ENCODE data around the gene AUH. TPM values are rescaled to one million over a fixed set of nuclear protein-coding genes. Genes with fewer than 3 reads are reported as not detected.

The AUH gene
- polyA plus RNA-seq, 1 donor from 2014 or later, result 42.6 TPM

- H3K36me3 ChIP-seq (ENCODE audit: insufficient read depth, low read length), result no peaks in the 10 kb centered on the region
Observed at GRCh38 chr9:91392435-91392834, 30.7 kb upstream of the AUH start.

GRCh38 chr9:91391818-91392217 lies 30.1 kb upstream of the AUH start:
- no peak overlapping the region for H3K4me2 ChIP-seq (ENCODE audit: low read length)
- no peak overlapping the region for H2AFZ ChIP-seq (ENCODE audit: low read depth, low read length)
- no peak overlapping the region for H3K9ac ChIP-seq (ENCODE audit: low read length)
- no peak overlapping the region for H3K27ac ChIP-seq (ENCODE audit: low read length)
- no peaks in the 10 kb centered on the region for H3K79me2 ChIP-seq (replicated peaks; ENCODE audit: insufficient read depth, low read length)
- H3K9me3 ChIP-seq (ENCODE audit: low read length), result no peaks in the 10 kb centered on the region
- no peaks in the 10 kb centered on the region for H4K20me1 ChIP-seq (ENCODE audit: insufficient read depth)
- H3F3A ChIP-seq (ENCODE audit: insufficient read depth, low read length, poor library complexity, severe bottlenecking), result no peaks in the 10 kb centered on the region
- H3K4me3 ChIP-seq (ENCODE audit: low read length), result no peak overlapping the region
- H3K36me3 ChIP-seq (ENCODE audit: insufficient read depth, low read length), result no peaks in the 10 kb centered on the region
- no peaks in the 10 kb centered on the region for H3K9me2 ChIP-seq (ENCODE audit: insufficient read depth, low read length)
- H3K27me3 ChIP-seq (ENCODE audit: insufficient read depth, low read depth, low read length), result no peaks in the 10 kb centered on the region
- TF ChIP-seq RAD21 (conservative IDR thresholded peaks at IDR 0.05), result no peak
- TF ChIP-seq MXI1 (conservative IDR thresholded peaks at IDR 0.05; ENCODE audit: poor library complexity, severe bottlenecking), result no peak
- TF ChIP-seq CTCF (IDR thresholded peaks at IDR 0.05; ENCODE audit: poor library complexity, severe bottlenecking), result no peak
- TF ChIP-seq REST (IDR thresholded peaks at IDR 0.05; ENCODE audit: borderline replicate concordance), result no peak
- no peak for TF ChIP-seq SMC3 (conservative IDR thresholded peaks at IDR 0.05; ENCODE audit: poor library complexity)
- TF ChIP-seq EP300 (conservative IDR thresholded peaks at IDR 0.05; ENCODE audit: poor library complexity, severe bottlenecking), result no peak
- no peak for TF ChIP-seq POLR2AphosphoS5 (IDR thresholded peaks at IDR 0.05)

More at GRCh38 chr9:91392435-91392834, 30.7 kb upstream of the AUH start:
- no peak overlapping the region for H3K9ac ChIP-seq (ENCODE audit: low read length)
- H3K9me2 ChIP-seq (ENCODE audit: insufficient read depth, low read length), result no peaks in the 10 kb centered on the region
- H3K79me2 ChIP-seq (replicated peaks; ENCODE audit: insufficient read depth, low read length), result no peaks in the 10 kb centered on the region
- no peak overlapping the region for H3K4me2 ChIP-seq (ENCODE audit: low read length)
- no peaks in the 10 kb centered on the region for H3K27me3 ChIP-seq (ENCODE audit: insufficient read depth, low read depth, low read length)
- no peaks in the 10 kb centered on the region for H3F3A ChIP-seq (ENCODE audit: insufficient read depth, low read length, poor library complexity, severe bottlenecking)
- H3K4me3 ChIP-seq (ENCODE audit: low read length), result no peak overlapping the region
- no peak overlapping the region for H2AFZ ChIP-seq (ENCODE audit: low read depth, low read length)
- TF ChIP-seq POLR2AphosphoS5 (IDR thresholded peaks at IDR 0.05), result no peak
- TF ChIP-seq CTCF (IDR thresholded peaks at IDR 0.05; ENCODE audit: poor library complexity, severe bottlenecking), result no peak
- no peak for TF ChIP-seq EP300 (conservative IDR thresholded peaks at IDR 0.05; ENCODE audit: poor library complexity, severe bottlenecking)
- no peak for TF ChIP-seq REST (IDR thresholded peaks at IDR 0.05; ENCODE audit: borderline replicate concordance)
- TF ChIP-seq MXI1 (conservative IDR thresholded peaks at IDR 0.05; ENCODE audit: poor library complexity, severe bottlenecking), result no peak
- TF ChIP-seq EZH2 (IDR thresholded peaks at IDR 0.05; ENCODE audit: borderline replicate concordance, insufficient read depth, low read length, poor library complexity, severe bottlenecking), result no peak
- no peak for TF ChIP-seq TAF1 (IDR thresholded peaks at IDR 0.05; ENCODE audit: low read depth)
- no peak for TF ChIP-seq RAD21 (conservative IDR thresholded peaks at IDR 0.05)
- no peak for TF ChIP-seq SMC3 (conservative IDR thresholded peaks at IDR 0.05; ENCODE audit: poor library complexity)
- no peaks in the 10 kb centered on the region for H4K20me1 ChIP-seq (ENCODE audit: insufficient read depth)
- H3K27ac ChIP-seq (ENCODE audit: low read length), result no peak overlapping the region
- H3K9me3 ChIP-seq (ENCODE audit: low read length), result no peaks in the 10 kb centered on the region
